HG03521 (cell line): ENCODE measurements around the gene HOXB5.

Experiments
- ATAC-seq: cut with Tn5 transposase; IDR thresholded peaks from one replicate; pipeline ENCODE4 v1.9.1; 2021; ENCODE audit warnings: mild to moderate bottlenecking, moderate library complexity; ENCODE audit not compliant: unreplicated experiment

The HOXB5 gene

GRCh38 chr17:48617471-48618255 lies 24.1 kb upstream of the HOXB5 start:
- ATAC-seq = no peak

GRCh38 chr17:48616717-48617470 lies 23.3 kb upstream of the HOXB5 start:
- no peak for ATAC-seq

- no peak for ATAC-seq
These were observed 22.6 kb upstream of the HOXB5 start for GRCh38 chr17:48615963-48616716.

- no peak for ATAC-seq
These were observed 21.7 kb upstream of the HOXB5 start, which contains the start of gene HOXB8 for GRCh38 chr17:48615047-48615962. Gene HOXB8, minus strand, starts transcription at chr17:48615292. Its CDS starts 588 bp downstream, at chr17:48614704.

GRCh38 chr17:48613862-48614694 lies 20.5 kb upstream of the HOXB5 start:
- no peak for ATAC-seq

GRCh38 chr17:48612854-48613691 lies 19.5 kb upstream of the HOXB5 start:
- no peak for ATAC-seq

GRCh38 chr17:48612456-48612853 lies 18.9 kb upstream of the HOXB5 start:
- ATAC-seq = no peak

- ATAC-seq = no peak
These were observed 18.3 kb upstream of the HOXB5 start for GRCh38 chr17:48611681-48612455.

- no peak for ATAC-seq
These were observed 17.6 kb upstream of the HOXB5 start for GRCh38 chr17:48611213-48611612.

- ATAC-seq = no peak
These were observed 17.0 kb upstream of the HOXB5 start, which contains the start of gene HOXB7 for GRCh38 chr17:48610282-48611211. Gene HOXB7, minus strand, starts transcription at chr17:48611017. Its CDS starts 99 bp downstream, at chr17:48610918.

GRCh38 chr17:48609759-48610281 lies 16.2 kb upstream of the HOXB5 start:
- ATAC-seq = no peak

- ATAC-seq = no peak
These were observed 15.5 kb upstream of the HOXB5 start for GRCh38 chr17:48609033-48609432.

- ATAC-seq = no peak
These were observed 14.9 kb upstream of the HOXB5 start for GRCh38 chr17:48608494-48608834.

- ATAC-seq = no peak
These were observed 13.5 kb upstream of the HOXB5 start for GRCh38 chr17:48606892-48607614.

GRCh38 chr17:48605991-48606891 lies 12.7 kb upstream of the HOXB5 start:
- no peak for ATAC-seq
